NCI-H2227 (cell line): ENCODE measurements around the gene CT45A9.
"Not testable (repeated sequence)": the region's sequence is repeated elsewhere in the genome, so short reads cannot be mapped to it uniquely, and the experiment has no call there.

Source experiments
- DNase-seq: peaks from one replicate; lab custom pipeline; 2025; ENCODE audit not compliant: unreplicated experiment; lab: John Stamatoyannopoulos, UW

CT45A9 gene, protein sequence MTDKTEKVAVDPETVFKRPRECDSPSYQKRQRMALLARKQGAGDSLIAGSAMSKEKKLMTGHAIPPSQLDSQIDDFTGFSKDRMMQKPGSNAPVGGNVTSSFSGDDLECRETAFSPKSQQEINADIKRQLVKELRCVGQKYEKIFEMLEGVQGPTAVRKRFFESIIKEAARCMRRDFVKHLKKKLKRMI

DNA sequence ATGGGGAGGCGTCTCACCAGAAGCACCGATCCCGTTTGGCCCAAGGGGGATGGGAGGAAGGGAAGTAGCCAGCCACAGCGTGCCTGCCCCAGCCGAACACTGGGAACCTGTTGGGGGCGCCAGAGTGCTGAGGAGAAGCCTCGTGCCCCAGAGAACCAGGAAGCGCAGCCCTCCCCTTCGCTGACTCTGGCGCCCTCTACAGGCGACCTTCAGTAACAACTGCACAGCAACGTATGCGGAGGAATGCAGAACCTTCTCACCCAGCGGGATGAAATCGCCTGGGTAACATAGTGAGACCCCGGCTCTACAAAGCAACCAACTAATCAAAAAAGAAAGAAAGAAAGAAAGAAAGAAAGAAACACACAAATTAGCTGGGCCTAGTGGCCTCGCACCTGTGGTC, at the start of gene CT45A9:
TSS of gene CT45A9 (minus strand) at position 101 of the 400 bp plus-strand sequence. CDS start 3,751 bp downstream, outside the sequence.
- not testable (repeated sequence) for DNase-seq

DNA sequence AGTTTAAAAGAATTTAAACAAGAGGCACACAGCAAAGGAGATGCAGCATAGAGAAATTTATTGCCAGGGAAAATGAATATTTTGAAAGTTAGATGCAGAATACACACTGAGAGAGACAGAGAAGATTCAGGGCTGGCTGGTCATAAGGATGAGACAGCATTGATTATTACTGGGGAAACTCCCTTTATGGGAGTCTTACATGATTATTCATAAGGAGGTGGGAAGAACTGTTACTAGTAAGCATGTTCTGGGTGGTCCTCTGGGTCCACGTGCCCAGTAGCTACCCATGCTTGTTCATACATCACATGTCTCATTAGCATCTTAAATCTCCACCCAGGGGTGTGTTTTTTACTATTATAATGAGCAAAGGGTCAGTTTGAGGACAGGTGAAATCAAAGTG, 48.9 kb upstream of the CT45A9 start:
- DNase-seq, result not testable (repeated sequence)

DNA sequence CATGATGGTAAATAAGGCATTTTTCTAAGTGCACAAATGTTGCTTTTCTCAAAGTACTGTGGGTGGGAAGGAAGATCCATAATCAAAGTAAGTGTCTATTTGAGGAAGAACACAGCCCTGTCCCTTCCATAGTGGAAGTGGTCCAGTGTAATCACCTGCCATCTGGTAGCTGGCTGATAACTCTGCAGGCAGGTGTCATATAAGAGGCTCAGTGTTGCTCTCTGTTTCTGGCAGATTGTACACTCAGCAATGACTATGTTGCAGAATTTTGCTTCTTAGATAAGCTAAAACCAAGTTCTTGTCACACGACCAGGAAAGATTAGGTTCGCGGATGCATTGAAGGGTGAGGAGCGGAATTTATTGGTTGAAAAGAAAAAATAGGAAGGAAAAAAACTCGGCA, 42.8 kb upstream of the CT45A9 start:
- DNase-seq, result no peak

DNA sequence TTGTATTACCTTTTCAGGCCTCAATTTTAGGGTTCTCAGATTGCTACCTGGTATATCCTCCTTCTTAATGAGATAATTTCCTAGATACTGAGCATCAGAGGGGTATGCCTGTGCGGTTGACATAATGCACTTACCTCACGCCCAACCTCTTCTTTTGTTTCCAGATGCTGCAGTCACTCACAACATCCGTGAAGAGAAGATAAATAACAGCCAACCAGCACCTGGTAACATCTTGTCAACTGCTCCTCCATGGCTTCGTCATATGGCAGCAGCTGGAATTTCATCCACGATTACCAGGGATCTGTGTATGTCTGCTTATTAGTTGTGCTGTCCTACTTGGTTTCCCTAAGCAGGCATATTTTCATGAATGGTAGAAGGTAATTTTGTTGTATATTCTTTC, 38.6 kb upstream of the CT45A9 start:
- no peak for DNase-seq

DNA sequence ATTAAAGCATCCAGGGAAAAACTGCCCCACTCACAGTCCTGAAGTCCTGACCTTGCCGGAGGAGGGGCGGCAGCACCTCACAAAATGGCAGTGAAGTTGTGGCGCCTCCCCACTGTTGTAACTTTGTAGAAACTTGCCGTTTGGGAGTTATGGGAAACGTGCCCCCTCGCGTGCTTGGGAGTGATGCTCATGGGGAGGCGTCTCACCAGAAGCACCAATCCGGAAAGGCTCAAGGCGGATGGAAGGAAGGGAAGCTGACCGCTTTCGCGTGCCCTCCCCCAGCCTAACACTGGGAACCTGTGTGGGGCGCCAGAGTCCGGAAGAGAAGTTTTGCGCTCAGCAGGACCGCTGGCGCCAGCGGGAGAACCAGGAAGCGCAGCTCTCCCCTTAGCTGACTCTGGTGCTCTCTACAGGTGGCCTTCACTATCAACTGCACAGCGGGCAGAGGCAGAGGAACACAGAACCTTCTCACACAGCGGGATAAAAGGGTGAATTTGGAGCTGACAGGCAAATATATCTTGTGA, 21.7 kb upstream of the CT45A9 start, which contains the start of the genes CT45A10 and SAGE1:
TSS of gene CT45A10 (minus strand) at position 151 of the 524 bp plus-strand sequence. CDS start 8,100 bp downstream, outside the sequence.
TSS of gene SAGE1 (plus strand) at position 423 of the 524 bp plus-strand sequence. CDS start 2,527 bp downstream, outside the sequence.
- DNase-seq, result no peak

DNA sequence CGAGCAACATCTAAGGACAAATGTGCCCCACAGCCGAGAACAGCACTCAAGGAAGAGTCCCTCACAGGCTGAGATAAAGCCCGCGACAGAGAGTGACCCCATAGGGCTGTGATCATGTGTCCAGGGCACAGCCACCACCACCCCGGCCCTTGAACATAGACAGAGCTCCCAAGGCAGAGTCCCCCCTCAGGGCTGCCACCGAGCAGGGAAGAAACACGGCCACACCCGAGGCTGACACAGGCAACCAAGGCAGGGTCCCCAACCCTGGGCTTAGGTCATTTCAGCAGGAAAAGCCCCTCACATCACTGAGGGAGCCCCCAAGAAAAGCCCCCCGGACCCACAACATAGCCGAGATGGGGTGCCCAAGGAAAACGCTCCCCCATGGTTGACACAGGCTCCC, 21.2 kb upstream of the CT45A9 start:
- DNase-seq, result no peak

DNA sequence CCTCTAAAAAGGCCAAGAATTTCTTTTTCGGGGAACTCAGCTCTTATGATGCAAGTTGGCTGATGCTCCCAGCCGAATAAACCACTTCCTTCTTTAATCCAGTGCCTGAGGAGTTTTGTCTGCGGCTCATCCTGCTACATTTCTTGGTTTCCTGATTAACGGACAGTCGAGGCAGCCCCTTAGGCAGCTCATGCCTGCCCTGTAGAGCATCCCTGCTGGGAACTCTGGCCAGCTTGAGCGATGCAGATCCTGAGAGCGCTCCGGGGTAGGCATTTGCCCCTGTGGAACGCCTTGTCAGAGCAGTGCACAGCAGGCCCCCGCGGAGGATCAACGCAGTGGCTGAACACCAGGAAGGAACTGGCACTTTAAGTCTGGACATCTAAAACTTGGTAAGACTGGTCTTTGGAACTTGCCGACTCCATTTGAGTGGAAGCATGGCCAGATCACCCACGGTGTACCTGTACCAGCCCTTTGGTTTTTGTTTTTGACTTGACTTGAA, 18.5 kb upstream of the CT45A9 start:
- DNase-seq, result no peak

DNA sequence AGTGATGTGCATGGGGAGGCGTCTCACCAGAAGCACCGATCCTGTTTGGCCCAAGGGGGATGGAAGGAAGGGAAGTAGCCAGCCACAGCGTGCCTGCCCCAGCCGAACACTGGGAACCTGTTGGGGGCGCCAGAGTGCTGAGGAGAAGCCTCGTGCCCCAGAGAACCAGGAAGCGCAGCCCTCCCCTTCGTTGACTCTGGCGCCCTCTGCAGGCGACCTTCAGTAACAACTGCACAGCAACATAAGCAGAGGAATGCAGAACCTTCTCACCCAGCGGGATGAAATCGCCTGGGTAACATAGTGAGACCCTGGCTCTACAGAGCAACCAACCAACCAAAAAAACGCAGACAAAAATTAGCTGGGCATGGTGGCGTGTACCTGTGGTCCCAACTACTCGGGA, 17.4 kb upstream of the CT45A9 start:
- DNase-seq, result peak; percentile 11

DNA sequence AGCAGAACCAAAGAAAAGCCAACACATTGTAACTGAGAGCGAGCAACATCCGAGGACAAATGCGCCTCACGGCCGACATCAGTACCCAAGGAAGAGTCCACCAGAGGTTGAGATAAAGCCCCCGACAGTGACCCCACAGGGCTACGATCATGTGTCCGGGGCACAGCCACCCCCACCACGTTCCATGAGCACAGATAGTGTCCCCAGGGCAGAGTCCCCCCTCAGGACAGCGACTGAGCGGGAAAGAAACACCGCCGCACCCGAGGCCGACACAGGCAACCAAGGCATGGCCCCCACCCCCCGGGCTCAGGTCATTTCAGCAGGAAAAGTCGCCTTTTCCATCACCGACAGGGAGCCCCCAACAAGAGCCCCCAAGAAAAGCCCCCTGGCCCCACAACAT, 16.6 kb upstream of the CT45A9 start:
- DNase-seq, result not testable (repeated sequence)

DNA sequence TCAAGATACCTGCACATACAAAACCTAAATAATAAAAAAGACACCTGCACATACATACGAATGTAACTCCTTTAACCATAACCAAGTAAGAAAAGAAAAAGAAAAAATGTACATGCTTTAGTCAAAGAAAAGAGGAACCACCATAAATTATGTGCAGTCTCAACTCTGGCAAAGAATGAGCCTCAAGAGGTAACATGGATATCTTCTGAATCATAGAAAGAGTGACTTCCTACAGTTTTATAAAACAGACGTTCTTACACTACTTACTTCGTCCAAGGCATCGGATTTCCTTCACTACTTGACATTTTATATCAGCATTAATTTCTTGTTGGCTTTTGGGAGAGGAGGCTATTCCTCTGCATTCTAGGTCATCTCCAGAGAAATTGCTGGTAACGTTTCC, 11.1 kb upstream of the CT45A9 start:
- not testable (repeated sequence) for DNase-seq

DNA sequence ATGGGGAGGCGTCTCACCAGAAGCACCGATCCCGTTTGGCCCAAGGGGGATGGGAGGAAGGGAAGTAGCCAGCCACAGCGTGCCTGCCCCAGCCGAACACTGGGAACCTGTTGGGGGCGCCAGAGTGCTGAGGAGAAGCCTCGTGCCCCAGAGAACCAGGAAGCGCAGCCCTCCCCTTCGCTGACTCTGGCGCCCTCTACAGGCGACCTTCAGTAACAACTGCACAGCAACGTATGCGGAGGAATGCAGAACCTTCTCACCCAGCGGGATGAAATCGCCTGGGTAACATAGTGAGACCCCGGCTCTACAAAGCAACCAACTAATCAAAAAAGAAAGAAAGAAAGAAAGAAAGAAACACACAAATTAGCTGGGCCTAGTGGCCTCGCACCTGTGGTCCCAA, 17.2 kb downstream of the CT45A9 start, which contains the start of gene CT45A8:
TSS of gene CT45A8 (minus strand) at position 101 of the 400 bp plus-strand sequence. CDS start 3,755 bp downstream, outside the sequence.
- not testable (repeated sequence) for DNase-seq

DNA sequence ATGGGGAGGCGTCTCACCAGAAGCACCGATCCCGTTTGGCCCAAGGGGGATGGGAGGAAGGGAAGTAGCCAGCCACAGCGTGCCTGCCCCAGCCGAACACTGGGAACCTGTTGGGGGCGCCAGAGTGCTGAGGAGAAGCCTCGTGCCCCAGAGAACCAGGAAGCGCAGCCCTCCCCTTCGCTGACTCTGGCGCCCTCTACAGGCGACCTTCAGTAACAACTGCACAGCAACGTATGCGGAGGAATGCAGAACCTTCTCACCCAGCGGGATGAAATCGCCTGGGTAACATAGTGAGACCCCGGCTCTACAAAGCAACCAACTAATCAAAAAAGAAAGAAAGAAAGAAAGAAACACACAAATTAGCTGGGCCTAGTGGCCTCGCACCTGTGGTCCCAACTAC, 34.4 kb downstream of the CT45A9 start, which contains the start of gene CT45A7:
TSS of gene CT45A7 (minus strand) at position 101 of the 400 bp plus-strand sequence. CDS start 3,747 bp downstream, outside the sequence.
- DNase-seq, result not testable (repeated sequence)

DNA sequence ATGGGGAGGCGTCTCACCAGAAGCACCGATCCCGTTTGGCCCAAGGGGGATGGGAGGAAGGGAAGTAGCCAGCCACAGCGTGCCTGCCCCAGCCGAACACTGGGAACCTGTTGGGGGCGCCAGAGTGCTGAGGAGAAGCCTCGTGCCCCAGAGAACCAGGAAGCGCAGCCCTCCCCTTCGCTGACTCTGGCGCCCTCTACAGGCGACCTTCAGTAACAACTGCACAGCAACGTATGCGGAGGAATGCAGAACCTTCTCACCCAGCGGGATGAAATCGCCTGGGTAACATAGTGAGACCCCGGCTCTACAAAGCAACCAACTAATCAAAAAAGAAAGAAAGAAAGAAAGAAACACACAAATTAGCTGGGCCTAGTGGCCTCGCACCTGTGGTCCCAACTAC, 51.7 kb downstream of the CT45A9 start, which contains the start of gene CT45A2:
TSS of gene CT45A2 (minus strand) at position 101 of the 400 bp plus-strand sequence. CDS start 3,747 bp downstream, outside the sequence.
- DNase-seq, result not testable (repeated sequence)
